Measurements from ENCODE around the gene PTPA. TPM values are rescaled to one million over a fixed set of nuclear protein-coding genes. Genes with fewer than 3 reads are reported as not detected.
A peak's percentile ranks its signal among the peaks of the same experiment; 100 is the strongest.

PTPA gene
- total RNA-seq, 1 donor from 2014 or later: 62.3 TPM

- ATAC-seq (no peak), DNase-seq (ENCODE audit: low spot score) (no peak)
Measured at GRCh38 chr9:129136446-129137035, 25.3 kb downstream of the PTPA start.

- DNase-seq (ENCODE audit: low spot score): no peak
- ATAC-seq: no peak
Measured at GRCh38 chr9:129137292-129138143, 26.3 kb downstream of the PTPA start.

GRCh38 chr9:129138144-129138462 is 26.9 kb downstream of the PTPA start:
- no peak for DNase-seq (ENCODE audit: low spot score)

GRCh38 chr9:129138476-129139232 is 27.4 kb downstream of the PTPA start:
- DNase-seq (ENCODE audit: low spot score) (peak; percentile 87), ATAC-seq (peak; percentile 66)

More at GRCh38 chr9:129138144-129138462, 26.9 kb downstream of the PTPA start:
- no peak for ATAC-seq

GRCh38 chr9:129139233-129139992 is 28.2 kb downstream of the PTPA start:
- peak; percentile 81 for DNase-seq (ENCODE audit: low spot score)
- ATAC-seq: peak; percentile 78

- DNase-seq (ENCODE audit: low spot score): peak; percentile 82
- ATAC-seq: peak; percentile 64
Measured at GRCh38 chr9:129139993-129140396, 28.8 kb downstream of the PTPA start.

- peak; percentile 12 for ATAC-seq
- DNase-seq (ENCODE audit: low spot score): peak; percentile 58
Measured at GRCh38 chr9:129140397-129141065, 29.3 kb downstream of the PTPA start.

GRCh38 chr9:129141066-129142041 is 30.1 kb downstream of the PTPA start:
- no peak for ATAC-seq
- no peak for DNase-seq (ENCODE audit: low spot score)

GRCh38 chr9:129142138-129142935 is 31.1 kb downstream of the PTPA start:
- ATAC-seq (no peak), DNase-seq (ENCODE audit: low spot score) (no peak)

GRCh38 chr9:129143031-129143927 is 32.1 kb downstream of the PTPA start:
- peak; percentile 82 for DNase-seq (ENCODE audit: low spot score)
- peak; percentile 19 for ATAC-seq

GRCh38 chr9:129145316-129145715 is 34.1 kb downstream of the PTPA start:
- DNase-seq (ENCODE audit: low spot score): no peak
- no peak for ATAC-seq

GRCh38 chr9:129145841-129146292 is 34.7 kb downstream of the PTPA start:
- no peak for DNase-seq (ENCODE audit: low spot score)
- no peak for ATAC-seq

GRCh38 chr9:129146441-129146941 is 35.3 kb downstream of the PTPA start:
- no peak for ATAC-seq
- DNase-seq (ENCODE audit: low spot score): no peak

- DNase-seq (ENCODE audit: low spot score): no peak
- no peak for ATAC-seq
Measured at GRCh38 chr9:129148463-129149204, 37.4 kb downstream of the PTPA start.

GRCh38 chr9:129149442-129149841 is 38.2 kb downstream of the PTPA start:
- DNase-seq (ENCODE audit: low spot score) (no peak), ATAC-seq (no peak)

GRCh38 chr9:129150122-129150521 is 38.9 kb downstream of the PTPA start:
- ATAC-seq (no peak), DNase-seq (ENCODE audit: low spot score) (no peak)
